AG09309 (cell line): ENCODE measurements around the gene NDUFA7.
"Not testable (repeated sequence)": the region's sequence is repeated elsewhere in the genome, so short reads cannot be mapped to it uniquely, and the experiment has no call there.

Experiments
- DNase-seq: peaks from one replicate; pipeline ENCODE4 v3.0.0-alpha.2; 2010; ENCODE audit warnings: low read depth
- H3K4me3 ChIP-seq: 2 replicates; pipeline ENCODE4 v1.5.1; 2011; ENCODE audit warnings: mild to moderate bottlenecking, low read depth, low read length, moderate library complexity; ENCODE audit not compliant: control insufficient read depth
- TF ChIP-seq, protein P1 (sequence below): IDR thresholded peaks from 2 replicates; pipeline ENCODE4 v1.5.1; 2011; ENCODE audit warnings: mild to moderate bottlenecking, low read depth, low read length, inconsistent platforms; ENCODE audit not compliant: insufficient read depth, control insufficient read depth; ENCODE audit errors: missing control alignments

NDUFA7 gene

DNA sequence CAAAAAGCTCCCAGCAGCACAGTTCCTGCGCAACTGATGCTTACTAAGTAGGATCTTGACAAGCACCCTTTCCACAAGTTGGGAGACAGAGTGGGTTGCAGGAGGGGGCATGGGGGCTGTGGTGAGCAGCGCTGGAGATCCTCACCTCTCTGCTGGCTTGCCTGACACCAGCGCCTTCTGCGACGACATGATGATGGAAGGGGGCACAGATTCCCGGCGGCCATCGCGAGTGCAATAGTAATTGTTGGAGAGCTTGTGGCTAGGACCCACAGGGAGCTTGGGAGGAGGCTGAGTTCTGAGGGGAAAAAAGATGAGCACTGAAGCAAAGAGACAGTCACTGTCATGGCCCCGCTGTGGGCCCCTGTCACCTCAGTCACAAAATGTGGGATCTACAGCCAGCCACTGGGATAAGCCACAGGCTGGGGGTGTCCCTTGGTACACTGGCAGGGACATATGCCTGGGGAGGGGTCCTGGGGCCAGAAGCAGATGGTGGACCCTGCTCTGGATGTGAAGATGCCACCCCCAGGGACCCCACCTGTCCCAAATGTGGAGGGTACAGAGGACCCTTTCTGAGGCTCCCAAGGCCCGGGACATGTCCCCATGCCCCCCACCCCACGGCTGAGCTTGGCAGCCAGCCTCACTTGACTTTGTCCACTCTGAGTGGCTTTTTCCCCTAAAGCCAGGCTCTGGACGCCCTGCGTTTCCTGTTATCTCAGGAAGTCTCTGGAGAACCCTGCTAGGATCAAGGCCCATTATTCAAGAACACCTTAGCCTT, 4.6 kb downstream of the NDUFA7 start:
- no peak overlapping the region for H3K4me3 ChIP-seq
- no peak for DNase-seq

DNA sequence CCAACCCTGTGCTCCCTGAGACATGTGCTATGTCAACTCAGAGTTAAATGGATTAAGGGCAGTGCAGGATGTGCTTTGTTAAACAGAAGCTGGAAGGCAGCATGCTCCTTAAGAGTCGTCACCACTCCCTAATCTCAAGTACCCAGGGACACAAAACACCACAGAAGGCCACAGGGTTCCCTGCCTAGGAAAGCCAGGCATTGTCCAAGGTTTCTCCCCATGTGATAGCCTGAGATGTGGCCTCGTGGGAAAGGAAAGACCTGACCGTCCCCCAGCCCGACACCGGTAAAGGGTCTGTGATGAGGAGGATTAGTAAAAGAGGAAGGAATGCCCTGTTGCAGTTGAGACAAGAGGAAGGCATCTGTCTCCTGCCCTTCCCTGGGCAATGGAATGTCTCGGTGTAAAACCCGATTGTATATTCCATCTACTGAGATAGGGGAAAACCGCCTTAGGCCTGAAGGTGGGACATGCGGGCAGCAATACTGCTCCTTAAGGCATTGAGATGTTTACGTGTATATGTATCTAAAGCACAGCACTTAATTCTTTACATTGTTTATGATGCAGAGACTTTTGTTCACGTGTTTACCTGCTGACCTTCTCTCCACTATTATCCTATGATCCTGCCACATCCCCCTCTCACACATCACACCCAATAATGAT, 6.1 kb downstream of the NDUFA7 start:
- H3K4me3 ChIP-seq, DNase-seq: not testable (repeated sequence)

More for the DNA sequence above, 4.6 kb downstream of the NDUFA7 start:
- TF ChIP-seq, protein P1, sequence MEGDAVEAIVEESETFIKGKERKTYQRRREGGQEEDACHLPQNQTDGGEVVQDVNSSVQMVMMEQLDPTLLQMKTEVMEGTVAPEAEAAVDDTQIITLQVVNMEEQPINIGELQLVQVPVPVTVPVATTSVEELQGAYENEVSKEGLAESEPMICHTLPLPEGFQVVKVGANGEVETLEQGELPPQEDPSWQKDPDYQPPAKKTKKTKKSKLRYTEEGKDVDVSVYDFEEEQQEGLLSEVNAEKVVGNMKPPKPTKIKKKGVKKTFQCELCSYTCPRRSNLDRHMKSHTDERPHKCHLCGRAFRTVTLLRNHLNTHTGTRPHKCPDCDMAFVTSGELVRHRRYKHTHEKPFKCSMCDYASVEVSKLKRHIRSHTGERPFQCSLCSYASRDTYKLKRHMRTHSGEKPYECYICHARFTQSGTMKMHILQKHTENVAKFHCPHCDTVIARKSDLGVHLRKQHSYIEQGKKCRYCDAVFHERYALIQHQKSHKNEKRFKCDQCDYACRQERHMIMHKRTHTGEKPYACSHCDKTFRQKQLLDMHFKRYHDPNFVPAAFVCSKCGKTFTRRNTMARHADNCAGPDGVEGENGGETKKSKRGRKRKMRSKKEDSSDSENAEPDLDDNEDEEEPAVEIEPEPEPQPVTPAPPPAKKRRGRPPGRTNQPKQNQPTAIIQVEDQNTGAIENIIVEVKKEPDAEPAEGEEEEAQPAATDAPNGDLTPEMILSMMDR: no peak

DNA sequence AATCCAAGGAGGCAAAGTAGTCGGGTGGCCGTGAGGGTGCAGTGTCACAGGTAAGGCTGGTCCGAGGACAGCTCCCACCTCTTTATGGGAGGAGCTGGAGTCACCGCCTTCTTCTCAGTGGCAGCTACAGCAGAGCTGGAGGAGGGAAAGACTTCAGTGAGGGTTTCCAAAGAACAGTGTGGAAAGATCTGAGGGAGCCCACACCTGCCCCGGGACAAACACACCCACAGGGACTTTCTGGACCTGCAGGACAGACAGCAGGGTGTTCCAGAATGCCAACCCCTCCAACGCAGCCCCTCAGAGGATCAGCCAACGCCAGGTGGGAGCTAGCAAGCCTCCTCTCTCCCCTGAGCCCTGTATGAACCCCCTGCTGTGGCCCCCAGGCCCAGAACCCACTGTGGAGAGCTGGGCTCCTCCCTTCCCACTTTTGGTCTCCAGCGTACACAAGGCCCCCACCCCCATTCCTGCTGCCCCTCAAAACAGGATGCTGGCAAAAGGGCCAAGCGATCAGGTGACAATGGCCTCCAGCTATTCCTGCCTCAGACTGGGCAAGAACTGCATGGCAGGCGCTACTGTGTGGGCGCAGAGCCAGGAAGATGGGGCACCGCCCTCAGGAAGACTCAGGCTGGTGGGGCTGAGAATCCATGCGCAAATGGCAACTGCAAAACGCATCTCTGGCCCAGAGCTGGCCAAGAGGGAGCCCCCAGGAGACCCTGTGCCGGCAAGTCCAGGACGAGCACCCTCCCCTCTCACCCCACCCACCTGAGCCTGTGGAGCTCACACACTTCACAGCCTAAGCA, 9.5 kb downstream of the NDUFA7 start:
- DNase-seq: no peak
- TF ChIP-seq, protein P1: no peak
- H3K4me3 ChIP-seq: no peak overlapping the region

DNA sequence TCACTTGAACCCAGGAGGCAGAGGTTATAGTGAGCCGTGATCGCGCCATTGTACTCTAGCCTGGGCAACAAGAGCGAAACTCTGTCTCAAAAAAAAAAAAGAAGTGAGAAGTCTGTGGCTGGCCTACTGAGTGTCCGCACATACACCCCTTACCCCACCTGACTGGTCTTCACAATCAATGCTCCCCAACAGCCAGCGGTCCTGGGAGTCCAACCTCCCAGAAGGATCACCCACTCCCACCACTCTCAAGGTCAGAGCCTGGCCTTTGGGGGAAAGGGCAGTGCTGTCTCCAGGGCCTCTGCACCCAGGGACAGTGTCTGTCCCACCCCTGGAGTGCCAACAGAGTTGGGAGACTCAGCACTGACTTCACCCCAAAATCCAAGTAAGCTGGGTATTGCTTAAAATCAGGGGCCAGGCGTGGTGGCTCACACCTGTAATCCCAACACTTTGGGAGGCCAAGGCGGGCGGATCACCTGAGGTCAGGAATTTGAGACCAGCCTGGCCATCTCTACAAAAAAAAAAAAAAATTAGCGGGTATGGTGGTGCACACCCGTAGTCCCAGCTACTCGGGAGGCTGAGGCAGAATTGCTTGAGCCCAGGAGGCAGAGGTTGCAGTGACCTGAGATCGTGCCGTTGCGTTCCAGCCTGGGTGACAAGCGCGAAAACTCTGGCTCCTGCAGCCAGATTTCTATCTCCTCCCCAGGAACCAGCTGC, 10.7 kb downstream of the NDUFA7 start:
- TF ChIP-seq, protein P1: no peak
- DNase-seq: no peak
- H3K4me3 ChIP-seq: no peak overlapping the region

DNA sequence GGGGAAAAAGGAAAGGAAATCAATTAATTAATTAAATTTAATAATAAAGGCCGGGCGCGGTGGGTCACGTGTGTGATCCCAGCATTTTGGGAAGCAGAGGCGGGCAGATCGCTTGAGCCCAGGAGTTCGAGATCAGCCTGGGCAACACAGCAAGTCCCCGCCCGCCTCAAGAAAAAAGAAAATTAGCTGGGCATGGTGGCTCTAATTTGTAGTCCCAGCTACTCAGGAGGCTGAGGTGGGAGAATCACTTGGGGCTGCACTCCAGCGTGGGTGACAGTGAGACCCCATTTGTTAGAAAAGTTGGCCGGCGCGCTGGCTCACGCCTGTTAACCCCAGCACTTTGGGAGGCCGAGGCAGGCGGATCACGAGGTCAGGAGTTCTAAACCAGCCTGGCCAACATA, 12.3 kb downstream of the NDUFA7 start:
- H3K4me3 ChIP-seq: no peak overlapping the region
- TF ChIP-seq, protein P1: no peak
- DNase-seq: no peak

DNA sequence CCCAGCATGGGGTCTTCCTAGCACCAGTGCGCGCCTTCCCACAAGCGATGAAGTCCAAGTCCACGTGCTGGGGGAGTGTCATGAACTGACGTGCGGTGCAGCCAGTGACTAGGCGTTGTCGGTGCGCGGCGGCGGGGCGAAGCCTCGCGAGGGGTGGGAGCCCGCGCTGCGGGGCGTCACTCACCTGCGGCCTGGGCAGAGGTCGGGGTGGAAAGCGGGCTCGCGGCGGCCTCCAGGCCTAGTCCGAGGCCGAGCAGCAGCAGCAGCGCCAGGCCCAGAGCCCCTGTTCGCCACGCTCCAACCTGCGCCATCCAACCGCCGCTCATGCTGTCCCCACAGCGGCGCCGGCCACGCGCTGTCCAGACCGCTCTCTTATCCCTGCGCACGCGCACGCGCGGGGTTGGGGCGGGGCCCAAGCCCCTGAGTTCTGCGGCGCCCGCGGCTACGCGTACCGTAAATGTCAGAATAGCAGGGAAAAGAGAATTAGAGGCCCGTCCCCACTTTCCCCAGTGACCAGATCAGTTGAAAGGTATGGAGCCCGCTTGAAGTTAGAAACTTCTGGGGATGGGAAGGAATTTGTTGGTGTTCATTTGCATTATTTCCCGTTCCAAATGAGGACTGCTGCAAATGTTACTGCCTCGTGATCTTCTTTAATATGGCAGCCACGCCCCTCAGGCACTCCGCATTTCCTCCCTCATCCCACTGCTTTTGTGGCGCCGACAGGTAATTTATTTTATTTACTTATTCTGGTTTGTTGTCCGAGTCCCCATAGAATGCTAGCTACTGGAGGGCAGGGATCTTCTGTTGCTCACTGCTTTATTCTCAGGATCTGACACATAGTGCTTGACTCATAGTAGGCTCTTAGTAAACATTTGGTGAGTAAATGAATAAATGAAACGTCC, 13.0 kb downstream of the NDUFA7 start, which contains the start of gene CD320:
Gene CD320, minus strand, starts transcription at position 394 of the 902 bp plus-strand sequence. Its CDS starts 68 bp downstream, at position 326.
- DNase-seq: peak; percentile 40
- TF ChIP-seq, protein P1: no peak
- H3K4me3 ChIP-seq: peak within 1 kb of the TSS; percentile 47
